Metanephros (tissue), 2 donors: ENCODE measurements around the gene CMIP. TPM values are rescaled to one million over a fixed set of nuclear protein-coding genes. Genes with fewer than 3 reads are reported as not detected.

Source experiments
- small RNA-seq: library from RNA; depleted of rRNA; stranded (forward); fragments of <200 nt; gene quantifications from one replicate; pipeline ENCODE3, GENCODE V24; 2014; ENCODE audit warnings: low replicate concordance
- total RNA-seq: library from RNA; depleted of rRNA; stranded (reverse); fragments of >200 nt; gene quantifications from one replicate; pipeline ENCODE4 v1.2.3, GENCODE V29; 2014

Gene CMIP
- total RNA-seq, result 46.1 TPM

GRCh38 chr16:81444448-81445121 lies at the start of gene CMIP:
TSS of gene CMIP (plus strand) at chr16:81444808.

Small RNA genes within 50 kb of the gene (small RNA-seq; reads per million reads assigned to genes)
- not detected for gene MIR6504
- gene MIR7854, result 0.07 reads per million

Other genes starting within 250 kb of the CMIP start
- 3.2 TPM for gene BCO1, start 206.1 kb upstream of the CMIP start, total RNA-seq
- 9.1 TPM for gene GAN, start 129.8 kb upstream of the CMIP start, total RNA-seq